Measurements from ENCODE around the gene PRKAG3. TPM values are rescaled to one million over a fixed set of nuclear protein-coding genes. Genes with fewer than 3 reads are reported as not detected.

The PRKAG3 gene
- total and polyA plus RNA-seq, 2 donors (not counting 3 experiments of a cell fraction or from before 2014, with no cell fraction given), result not detected

- H2AFZ ChIP-seq (ENCODE audit: low read depth, low read length), result no peak overlapping the region
Observed at GRCh38 chr2:218873359-218874194, 42.0 kb upstream of the PRKAG3 start.

More at GRCh38 chr2:218873359-218874194, 42.0 kb upstream of the PRKAG3 start:
- intact Hi-C loops (cut with micrococcal nuclease) (loop anchor here (10.0 kb wide), 1 partner anchor 281 kb away; no protein-coding TSS in a partner anchor), dilution Hi-C loops (cut with MboI; ENCODE audit: extremely low pct_ligation_motif_present, low sequenced_read_pairs) (no loop called here)
- H3K4me1 ChIP-seq (ENCODE audit: control insufficient read depth, extremely low read depth, insufficient read depth, low read length), result no peaks in the 10 kb centered on the region
- no peak overlapping the region for H3K4me3 ChIP-seq (replicated peaks in 1 of 3; ENCODE audit: insufficient read depth in 1 of 3, low read depth in 1 of 3, low read length in 3 of 3)
- no peaks in the 10 kb centered on the region for H3K9me3 ChIP-seq (replicated peaks; ENCODE audit: control insufficient read depth, insufficient read depth, low read length)
- no peak overlapping the region for H3K9ac ChIP-seq (replicated peaks; ENCODE audit: extremely low read depth, insufficient read depth, low read length)
- FAIRE-seq (no peak), DNase-seq (ENCODE audit: low read depth, low spot score) (no peak)
- TF ChIP-seq JUN (IDR thresholded peaks at IDR 0.05; ENCODE audit: borderline replicate concordance, insufficient read depth, insufficient read length, low read depth), result no peak
- TF ChIP-seq POLR2A (IDR thresholded peaks at IDR 0.05; ENCODE audit: low read depth, low read length), result no peak
- TF ChIP-seq GATA2 (IDR thresholded peaks at IDR 0.05; ENCODE audit: insufficient read depth, insufficient read length, low read depth, low read length), result no peak
- TF ChIP-seq CTCF (IDR thresholded peaks at IDR 0.05; ENCODE audit: extremely low read depth in 1 of 2, insufficient read depth in 1 of 2, low read depth in 1 of 2, low read length in 2 of 2), result no peak
- no peak for TF ChIP-seq MYC (IDR thresholded peaks at IDR 0.05; ENCODE audit: low read depth, low read length)
- peak; percentile 86 for TF ChIP-seq EZH2 (IDR thresholded peaks at IDR 0.05; ENCODE audit: borderline replicate concordance, low read depth, low read length, severe bottlenecking)
- TF ChIP-seq MAX (IDR thresholded peaks at IDR 0.05; ENCODE audit: insufficient read depth, insufficient read length), result no peak
- H3K79me2 ChIP-seq (ENCODE audit: control insufficient read depth, insufficient read depth, low read length), result no peaks in the 10 kb centered on the region
- ChIA-PET POLR2A (no interaction called here), CTCF (interaction anchor here (0.6 to 10.5 kb wide), 8 partner anchors 13 to 281 kb away, joined by 3 to 362 read pairs (median 4); no protein-coding TSS in a partner anchor)
- H3K27me3 ChIP-seq (ENCODE audit: control insufficient read depth in 2 of 2, insufficient read depth in 2 of 2, low read length in 2 of 2), result peaks cover 78 to 84% of the 10 kb centered on the region in 2 experiments
- H3K36me3 ChIP-seq (ENCODE audit: control insufficient read depth in 2 of 2, extremely low read depth in 1 of 2, insufficient read depth in 2 of 2, low read length in 2 of 2), result no peaks in the 10 kb centered on the region
- H3K27ac ChIP-seq (ENCODE audit: insufficient read depth, low read depth, low read length), result no peak overlapping the region
- no peaks in the 10 kb centered on the region for H3K9me1 ChIP-seq (replicated peaks; ENCODE audit: control insufficient read depth, extremely low read depth, insufficient read depth, low read length)
- BruUV-seq (replicated peaks), result no TSS peak
- H4K20me1 ChIP-seq (replicated peaks; ENCODE audit: control insufficient read depth, extremely low read depth, insufficient read depth, low read length), result no peaks in the 10 kb centered on the region
- no peak overlapping the region for H3K4me2 ChIP-seq (ENCODE audit: insufficient read depth, low read length)

All from endothelial cell of umbilical vein (primary cell).